ENCODE results near the gene RFPL2. TPM values are rescaled to one million over a fixed set of nuclear protein-coding genes. Genes with fewer than 3 reads are reported as not detected.
"Not testable (repeated sequence)": the region's sequence is repeated elsewhere in the genome, so short reads cannot be mapped to it uniquely, and the experiment has no call there.

RFPL2 gene
- total RNA-seq, 2 experiments from 2014 or later: 2.0 to 2.8 TPM

DNA sequence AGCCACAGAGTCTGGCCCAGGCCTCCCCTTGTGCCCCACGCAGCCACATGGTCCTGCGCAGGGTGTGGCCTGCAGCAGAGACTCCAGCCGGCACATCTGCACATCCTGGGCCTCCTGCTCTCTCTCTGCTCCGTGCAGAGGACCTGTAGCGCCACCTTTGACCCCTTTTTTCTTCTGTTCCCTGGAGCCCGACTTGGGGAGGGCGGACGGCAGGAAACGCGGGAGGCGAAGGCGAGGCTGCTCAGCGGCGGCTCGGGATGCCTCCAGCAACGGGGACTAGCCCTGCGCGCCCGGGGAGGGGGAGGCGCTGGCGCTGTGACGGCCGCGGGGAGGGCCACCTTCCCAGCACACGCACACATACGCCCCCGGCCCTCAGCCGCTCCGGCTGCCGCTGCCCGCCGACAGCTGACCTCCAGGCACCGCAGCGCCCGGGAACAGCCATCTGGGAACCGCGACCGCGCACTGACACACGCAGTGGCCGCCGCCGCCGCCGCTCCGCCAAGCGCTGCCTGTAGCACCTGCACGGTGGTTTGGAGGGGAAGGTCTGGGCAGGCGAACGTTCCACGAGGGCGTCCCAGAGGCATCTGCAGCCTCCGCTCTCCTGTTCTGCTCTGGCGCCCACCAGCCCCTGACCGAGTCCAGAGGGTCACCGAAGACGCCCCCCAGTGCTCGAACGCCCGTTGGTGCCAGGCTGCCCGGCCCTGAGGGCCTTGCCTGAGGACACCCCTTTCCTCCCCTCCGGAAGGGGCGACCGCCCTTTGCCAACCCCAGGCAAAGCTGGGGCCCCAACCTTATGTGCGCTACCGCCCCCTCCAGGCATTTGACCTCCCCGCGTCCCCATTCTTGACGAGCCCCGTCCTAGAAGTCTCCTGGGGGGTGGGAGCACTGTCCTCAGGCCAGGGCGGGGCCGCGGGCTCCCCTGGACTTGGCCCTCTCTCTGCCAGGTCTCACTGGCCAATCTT, 28.9 kb downstream of the RFPL2 start:
- ChIA-PET CTCF (interaction anchor here (0.5 kb wide), 1 partner anchor 183 kb away, joined by 3 read pairs; no protein-coding TSS in a partner anchor), POLR2A (no interaction called here)
- H3K4me3 Mint-ChIP-seq: peak overlapping the region; percentile 26
- no peaks in the 10 kb centered on the region for H3K36me3 Mint-ChIP-seq (ENCODE audit: low read depth)
- peaks cover 30% of the 10 kb centered on the region for H3K27me3 Mint-ChIP-seq
- H3K27ac Mint-ChIP-seq: no peak overlapping the region
- DNase-seq: peak; percentile 34
- H3K4me1 Mint-ChIP-seq: peaks cover 5% of the 10 kb centered on the region
- no peaks in the 10 kb centered on the region for H3K9me3 Mint-ChIP-seq

DNA sequence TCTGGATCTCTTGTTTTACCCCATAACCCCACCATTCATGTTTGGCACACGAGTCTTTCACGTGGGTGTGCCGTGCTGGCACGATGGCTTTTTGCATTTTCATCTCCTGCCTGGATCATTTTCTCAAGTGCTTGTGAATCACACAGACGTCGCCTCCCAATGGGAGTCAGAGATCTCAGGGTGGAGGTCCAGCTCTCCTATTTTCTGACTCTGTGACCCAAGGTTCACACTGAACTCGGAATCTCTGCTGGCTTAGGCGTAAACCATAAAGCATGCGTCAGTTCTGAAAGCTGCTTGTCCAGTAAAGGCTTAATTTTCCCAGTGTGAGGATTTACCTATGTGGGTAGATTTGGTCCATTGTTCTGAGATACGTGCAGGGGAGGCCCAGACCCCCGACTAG, 29.8 kb downstream of the RFPL2 start:
- ChIA-PET CTCF (no interaction called here), POLR2A (no interaction called here)
- H3K4me1 Mint-ChIP-seq: peaks cover 5% of the 10 kb centered on the region
- peaks cover 30% of the 10 kb centered on the region for H3K27me3 Mint-ChIP-seq
- no peak overlapping the region for H3K27ac Mint-ChIP-seq
- H3K4me3 Mint-ChIP-seq: no peak overlapping the region
- no peaks in the 10 kb centered on the region for H3K9me3 Mint-ChIP-seq
- no peaks in the 10 kb centered on the region for H3K36me3 Mint-ChIP-seq (ENCODE audit: low read depth)
- no peak for DNase-seq

DNA sequence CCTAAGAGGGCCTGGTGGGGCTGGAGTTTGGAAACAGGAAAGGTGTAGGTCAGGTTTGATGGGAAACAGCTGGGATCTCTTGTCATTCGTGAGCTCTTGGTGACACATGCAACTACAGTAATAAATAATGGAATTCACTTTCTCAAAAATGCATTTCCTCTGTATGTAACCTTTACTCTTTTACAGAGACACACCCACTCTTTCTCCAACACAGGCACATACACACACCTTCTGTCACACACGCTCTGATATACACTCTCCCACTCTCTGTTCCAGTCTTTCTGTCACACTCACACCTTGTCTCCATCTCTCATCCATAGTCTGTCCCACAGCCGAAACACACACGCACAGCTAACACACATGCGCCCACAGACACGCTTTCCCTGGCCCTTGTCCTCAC, 39.2 kb downstream of the RFPL2 start:
- POLR2A ChIA-PET: no interaction called here

DNA sequence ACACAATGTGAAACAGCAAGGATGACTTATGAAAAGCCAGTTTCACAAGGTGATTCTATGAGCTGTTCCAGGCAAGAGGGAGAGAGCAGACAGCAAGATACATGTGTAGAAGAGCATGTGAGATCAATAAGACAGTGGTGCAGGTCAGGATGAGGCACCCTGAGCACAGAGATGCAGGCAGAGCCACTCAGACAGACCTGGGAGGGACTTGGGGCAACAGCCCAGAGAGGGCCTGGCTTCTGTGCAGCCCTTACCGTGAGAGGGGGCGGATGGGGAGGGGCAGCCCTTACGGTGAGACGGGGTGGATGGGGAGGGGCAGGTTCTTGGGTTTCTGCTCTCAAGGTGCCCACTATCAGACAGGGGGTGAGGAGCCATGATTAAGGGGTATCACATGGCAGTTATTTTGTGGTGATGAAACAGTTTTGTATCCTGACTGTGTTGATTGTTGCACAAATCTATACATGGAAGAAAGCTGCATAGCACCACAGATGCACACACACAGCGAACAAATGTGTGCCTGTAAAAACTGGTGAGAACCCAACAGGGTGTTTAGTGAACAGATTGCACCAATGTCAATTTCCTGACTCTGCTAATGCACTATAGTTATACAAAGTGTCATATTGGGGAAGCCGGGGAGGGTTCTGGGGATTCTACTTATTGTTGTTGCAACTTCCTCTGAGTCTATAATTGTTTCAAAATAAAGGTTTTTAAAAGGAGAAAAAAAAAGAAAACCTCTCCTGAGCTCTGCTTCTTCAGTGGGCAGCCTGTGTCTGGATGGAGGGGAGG, 40.6 kb downstream of the RFPL2 start:
- Mint-ChIP-seq H3K27me3 (peaks cover 14% of the 10 kb centered on the region), H3K9me3 (no peaks in the 10 kb centered on the region), H3K4me3 (no peak overlapping the region), H3K4me1 (peaks cover 14% of the 10 kb centered on the region), H3K27ac (no peak overlapping the region), H3K36me3 (ENCODE audit: low read depth) (no peaks in the 10 kb centered on the region)
- ChIA-PET CTCF (interaction anchor here (0.6 kb wide), 1 partner anchor 886 kb away, joined by 4 read pairs; no protein-coding TSS in a partner anchor), POLR2A (no interaction called here)
- no peak for DNase-seq

More for the DNA sequence above, 39.2 kb downstream of the RFPL2 start:
- no peak for DNase-seq
- CTCF ChIA-PET: no interaction called here
- Mint-ChIP-seq H3K36me3 (ENCODE audit: low read depth) (no peaks in the 10 kb centered on the region), H3K27me3 (peaks cover 14% of the 10 kb centered on the region), H3K9me3 (no peaks in the 10 kb centered on the region), H3K4me3 (no peak overlapping the region), H3K4me1 (peaks cover 14% of the 10 kb centered on the region), H3K27ac (no peak overlapping the region)

DNA sequence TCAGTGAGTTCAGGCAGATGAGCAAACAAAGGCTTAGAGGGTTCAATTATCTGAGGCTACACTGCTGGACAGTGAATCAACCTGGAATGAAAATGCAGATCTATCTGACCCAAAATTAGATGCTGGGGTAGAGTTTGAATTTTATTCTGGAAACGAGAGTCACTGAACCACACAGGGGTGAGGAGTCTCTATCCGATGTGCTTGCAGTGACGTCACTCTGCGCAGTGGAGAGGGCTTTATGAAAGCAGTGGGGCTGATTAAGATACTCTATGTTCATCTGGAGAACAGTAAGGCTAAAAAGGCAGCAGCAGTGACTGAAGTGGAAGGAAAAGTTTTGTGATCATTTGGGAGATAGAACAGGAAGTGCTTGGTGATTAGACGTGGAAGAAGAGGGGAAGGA, 44.5 kb downstream of the RFPL2 start:
- DNase-seq; H3K9me3 Mint-ChIP-seq; H3K4me3 Mint-ChIP-seq; H3K36me3 Mint-ChIP-seq (ENCODE audit: low read depth); POLR2A ChIA-PET; H3K27ac Mint-ChIP-seq; CTCF ChIA-PET: not testable (repeated sequence)
- Mint-ChIP-seq H3K4me1 (peaks cover 14% of the 10 kb centered on the region), H3K27me3 (peaks cover 13% of the 10 kb centered on the region)

DNA sequence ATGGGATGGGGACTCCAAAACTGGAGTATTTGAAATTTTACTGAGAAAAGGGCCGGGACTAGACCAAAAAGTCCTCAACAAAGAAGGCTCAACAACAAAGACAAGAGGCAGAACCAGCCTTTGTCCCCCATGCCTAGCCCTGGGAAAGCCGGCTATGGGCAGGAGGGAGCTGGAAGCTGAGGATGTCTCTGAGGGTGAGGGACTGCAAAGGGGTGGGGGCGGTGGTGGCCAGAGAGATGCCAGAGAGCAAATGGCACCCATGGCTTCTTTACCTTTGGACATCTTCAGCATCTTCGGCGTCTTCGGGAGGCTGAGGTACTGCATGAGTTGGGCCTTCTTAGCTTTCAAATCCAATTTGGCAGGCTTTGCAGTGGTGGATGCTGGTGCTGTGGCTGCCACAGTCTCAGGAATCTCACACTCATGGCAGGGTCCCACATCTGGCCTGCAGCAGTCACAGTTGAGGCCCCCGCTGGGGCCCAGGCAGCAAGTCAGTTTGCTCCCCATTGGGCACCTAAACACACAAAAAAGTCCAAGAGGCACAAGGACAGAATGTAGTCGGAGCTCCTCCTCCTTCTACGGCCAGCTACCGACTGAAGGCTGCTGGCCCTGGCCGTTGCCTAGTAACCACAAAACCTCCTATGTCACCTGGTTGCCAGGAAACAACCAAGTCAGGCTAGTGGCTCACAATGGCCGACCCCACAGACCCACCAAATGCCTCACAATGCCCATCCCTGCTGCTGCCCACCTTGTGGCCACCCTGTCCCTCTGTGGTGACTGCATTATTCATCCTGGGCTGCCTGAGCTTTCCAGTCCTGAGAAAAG, 46.0 kb downstream of the RFPL2 start, which contains the start of gene C22orf42:
Gene C22orf42, minus strand, starts transcription at position 592 of the 822 bp plus-strand sequence. Its CDS starts 88 bp downstream, at position 504.
- Mint-ChIP-seq H3K27ac (no peak within 1 kb of the TSS), H3K36me3 (ENCODE audit: low read depth) (no peaks in the 10 kb centered on the region), H3K27me3 (peaks cover 17% of the 10 kb centered on the region), H3K4me3 (no peak within 1 kb of the TSS), H3K4me1 (peaks cover 9% of the 10 kb centered on the region), H3K9me3 (no peaks in the 10 kb centered on the region)
- ChIA-PET CTCF (no interaction called here), POLR2A (interaction anchor here (1.1 kb wide), 1 partner anchor 16 kb away, joined by 3 read pairs; no protein-coding TSS in a partner anchor)
- no peak for DNase-seq

DNA sequence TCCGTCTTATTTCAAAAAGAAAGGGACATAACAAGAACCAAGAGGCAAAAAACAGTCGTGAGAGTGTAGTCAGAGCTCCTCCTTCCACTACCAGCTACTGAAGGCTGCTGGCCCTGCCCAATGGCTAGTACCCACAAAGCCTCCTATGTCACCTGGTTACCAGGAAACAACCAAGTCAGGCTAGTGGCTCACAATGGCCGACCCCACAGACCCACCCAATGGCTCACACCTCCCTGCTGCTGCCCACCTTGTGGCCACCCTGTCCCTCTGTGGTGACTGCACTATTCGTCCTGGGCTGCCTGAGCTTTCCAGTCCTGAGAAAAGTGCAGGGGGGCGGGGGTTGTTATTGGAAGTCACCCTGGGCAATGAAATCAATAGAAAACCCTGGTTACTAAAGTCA, 47.2 kb downstream of the RFPL2 start:
- H3K9me3 Mint-ChIP-seq; H3K36me3 Mint-ChIP-seq (ENCODE audit: low read depth); POLR2A ChIA-PET; DNase-seq; H3K4me3 Mint-ChIP-seq; H3K27ac Mint-ChIP-seq; CTCF ChIA-PET: not testable (repeated sequence)
- Mint-ChIP-seq H3K27me3 (peaks cover 11% of the 10 kb centered on the region), H3K4me1 (peaks cover 16% of the 10 kb centered on the region)

DNA sequence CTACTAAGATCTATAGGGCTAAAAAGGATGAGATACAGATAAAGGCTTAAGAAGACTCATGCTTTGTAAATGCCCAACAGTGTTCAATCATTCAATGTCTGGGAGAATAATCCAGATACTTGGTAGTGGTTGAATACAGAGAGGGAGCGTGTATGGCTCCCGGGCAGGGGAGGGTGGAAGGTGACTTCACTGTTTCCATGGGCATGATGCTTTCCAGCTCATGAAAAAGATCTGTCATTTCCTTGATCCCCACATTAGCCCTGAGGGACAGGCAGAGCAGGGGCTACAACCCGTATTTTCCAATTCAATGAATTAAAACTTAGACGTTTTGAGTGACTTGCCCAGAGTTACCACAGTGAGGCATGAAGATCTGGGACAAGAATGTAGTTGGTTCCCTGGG, 50.1 kb downstream of the RFPL2 start:
- H3K9me3 Mint-ChIP-seq; POLR2A ChIA-PET; H3K36me3 Mint-ChIP-seq (ENCODE audit: low read depth); DNase-seq; H3K27ac Mint-ChIP-seq; CTCF ChIA-PET; H3K4me3 Mint-ChIP-seq: not testable (repeated sequence)
- Mint-ChIP-seq H3K4me1 (peaks cover 33% of the 10 kb centered on the region), H3K27me3 (peaks cover 11% of the 10 kb centered on the region)

DNA sequence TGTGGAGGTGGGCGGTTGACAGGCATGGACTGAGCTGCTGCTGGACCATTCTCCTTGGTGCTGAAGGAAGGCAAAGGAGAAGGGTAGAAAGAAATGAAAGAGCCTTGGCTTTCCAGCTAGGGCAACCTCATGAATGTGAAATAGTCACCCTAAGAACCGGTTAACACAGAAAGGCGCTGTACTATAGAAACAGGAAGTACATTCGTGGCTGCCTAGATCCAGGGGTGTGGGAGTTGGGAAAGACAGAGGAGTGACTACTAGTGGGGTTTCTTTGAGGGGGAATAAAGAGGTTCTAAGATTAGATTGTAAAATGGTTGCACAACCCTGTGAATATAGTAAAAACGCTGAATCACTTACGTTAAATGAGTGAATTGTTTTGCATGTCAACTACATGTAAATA, 53.2 kb downstream of the RFPL2 start:
- H3K27ac Mint-ChIP-seq; CTCF ChIA-PET; DNase-seq; H3K4me3 Mint-ChIP-seq; H3K36me3 Mint-ChIP-seq (ENCODE audit: low read depth); H3K27me3 Mint-ChIP-seq; POLR2A ChIA-PET: not testable (repeated sequence)
- Mint-ChIP-seq H3K4me1 (peaks cover 37% of the 10 kb centered on the region), H3K9me3 (peaks cover 11% of the 10 kb centered on the region)

DNA sequence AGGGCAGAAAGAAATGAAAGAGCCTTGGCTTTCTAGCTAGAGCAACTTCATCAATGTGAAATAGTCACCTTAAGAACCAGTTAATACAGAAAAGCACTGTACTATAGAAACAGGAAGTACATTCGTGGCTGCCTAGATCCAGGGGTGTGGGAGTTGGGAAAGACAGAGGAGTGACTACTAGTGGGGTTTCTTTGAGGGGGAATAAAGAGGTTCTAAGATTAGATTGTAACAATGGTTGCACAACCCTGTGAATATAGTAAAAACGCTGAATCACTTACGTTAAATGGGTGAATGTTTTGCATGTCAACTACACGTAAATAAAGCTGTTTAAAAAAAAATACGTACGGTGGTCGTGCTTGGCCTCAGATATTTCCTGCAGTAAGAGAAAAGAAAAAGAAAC, 54.2 kb downstream of the RFPL2 start:
- H3K27me3 Mint-ChIP-seq; POLR2A ChIA-PET; H3K36me3 Mint-ChIP-seq (ENCODE audit: low read depth); H3K4me3 Mint-ChIP-seq; DNase-seq; H3K27ac Mint-ChIP-seq; CTCF ChIA-PET: not testable (repeated sequence)
- Mint-ChIP-seq H3K9me3 (peaks cover 11% of the 10 kb centered on the region), H3K4me1 (peaks cover 37% of the 10 kb centered on the region)

DNA sequence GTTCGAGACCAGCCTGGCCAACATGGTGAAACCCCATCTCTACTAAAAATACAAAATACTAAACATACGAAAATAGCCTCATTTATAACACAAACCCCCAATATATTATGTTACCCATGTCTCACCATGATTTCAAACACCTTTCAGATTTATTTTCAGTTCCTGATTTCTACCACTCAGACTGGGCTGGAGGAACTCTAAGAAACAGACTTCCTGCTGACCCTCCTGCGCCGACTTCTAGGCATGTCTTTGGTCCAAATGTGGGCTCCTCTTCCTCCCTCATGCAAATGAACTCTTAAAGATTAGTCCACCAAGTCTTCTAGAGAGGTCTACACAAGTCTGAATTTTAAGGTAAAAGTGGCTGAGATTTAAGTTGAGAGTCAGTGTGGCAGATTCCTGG, 56.5 kb downstream of the RFPL2 start:
- H3K27ac Mint-ChIP-seq; H3K36me3 Mint-ChIP-seq (ENCODE audit: low read depth); H3K27me3 Mint-ChIP-seq; DNase-seq; CTCF ChIA-PET; POLR2A ChIA-PET; H3K4me3 Mint-ChIP-seq: not testable (repeated sequence)
- Mint-ChIP-seq H3K4me1 (peaks cover 50% of the 10 kb centered on the region), H3K9me3 (peaks cover 11% of the 10 kb centered on the region)

DNA sequence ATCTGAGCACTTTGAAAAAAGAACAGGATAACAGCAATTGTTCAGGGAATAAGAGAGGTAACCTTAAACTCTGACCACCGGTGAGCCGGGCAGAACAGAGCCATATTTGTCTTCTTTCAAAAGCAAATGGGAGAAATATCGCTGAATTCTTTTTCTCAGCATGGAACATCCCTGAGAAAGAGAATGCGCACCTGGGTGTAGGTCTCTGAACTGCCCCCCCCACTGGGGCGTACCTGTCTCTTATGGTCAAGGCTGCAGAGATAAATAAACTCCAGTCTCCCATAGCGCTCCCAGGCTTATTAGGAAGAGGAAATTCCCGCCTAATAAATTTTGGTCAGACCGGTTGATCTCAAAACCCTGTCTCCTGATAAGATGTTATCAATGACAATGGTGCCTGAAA, 57.7 kb downstream of the RFPL2 start:
- H3K27me3 Mint-ChIP-seq; POLR2A ChIA-PET; H3K36me3 Mint-ChIP-seq (ENCODE audit: low read depth); CTCF ChIA-PET; H3K4me3 Mint-ChIP-seq; H3K27ac Mint-ChIP-seq; DNase-seq: not testable (repeated sequence)
- H3K9me3 Mint-ChIP-seq: peaks cover 11% of the 10 kb centered on the region
- peaks cover 51% of the 10 kb centered on the region for H3K4me1 Mint-ChIP-seq
